ENCODE data around the gene C4BPA.

The C4BPA gene

DNA sequence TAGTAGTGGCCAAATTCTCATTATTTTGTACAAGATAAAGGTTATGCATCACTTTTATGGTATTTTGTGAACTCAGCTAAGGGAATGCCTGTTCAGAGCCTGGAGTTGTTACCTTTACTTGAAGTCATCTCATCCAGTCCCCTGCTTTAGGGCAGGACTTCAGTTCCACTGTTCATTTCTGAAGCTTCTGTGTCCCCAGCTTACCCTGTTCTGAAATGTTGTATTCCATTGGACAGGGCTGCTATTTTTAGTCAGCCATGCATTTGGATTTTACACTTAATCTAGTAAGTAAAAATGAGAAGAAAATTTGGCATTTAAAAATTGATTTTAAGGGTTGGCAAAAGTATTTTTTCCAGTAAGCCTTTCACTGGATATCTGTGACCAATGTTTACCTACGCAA is 27.0 kb upstream of the C4BPA start:
- peaks cover 4% of the 10 kb centered on the region for H3K4me1 ChIP-seq (ENCODE audit: control insufficient read depth, insufficient read depth, low read length)
- peaks cover 0 to 8% of the 10 kb centered on the region in 2 donors for H3K36me3 ChIP-seq (ENCODE audit: control insufficient read depth in 2 of 2, insufficient read depth in 2 of 2, low read length in 2 of 2)
- no peak overlapping the region for H3K4me3 ChIP-seq (ENCODE audit: low read length in 2 of 2)
- no peaks in the 10 kb centered on the region for H3K27me3 ChIP-seq (ENCODE audit: control insufficient read depth in 1 of 2, insufficient read depth in 2 of 2, low read length in 2 of 2)
- no peak overlapping the region for H3K9ac ChIP-seq (ENCODE audit: low read length in 2 of 2)
- no peaks in the 10 kb centered on the region for H3K9me3 ChIP-seq (ENCODE audit: control insufficient read depth in 2 of 2, low read length in 2 of 2)
- H3K27ac ChIP-seq (ENCODE audit: low read length): no peak overlapping the region

GRCh38 chr1:207077470-207078377 is 26.3 kb upstream of the C4BPA start:
- peaks cover 0 to 4% of the 10 kb centered on the region in 2 donors for H3K36me3 ChIP-seq (ENCODE audit: control insufficient read depth in 2 of 2, insufficient read depth in 2 of 2, low read length in 2 of 2)
- no peaks in the 10 kb centered on the region for H3K9me3 ChIP-seq (ENCODE audit: control insufficient read depth in 2 of 2, low read length in 2 of 2)
- no peak overlapping the region for H3K27ac ChIP-seq (ENCODE audit: low read length)
- H3K4me3 ChIP-seq (ENCODE audit: low read length in 2 of 2): no peak overlapping the region
- H3K9ac ChIP-seq (ENCODE audit: low read length in 2 of 2): no peak overlapping the region
- no peaks in the 10 kb centered on the region for H3K27me3 ChIP-seq (ENCODE audit: control insufficient read depth in 1 of 2, insufficient read depth in 2 of 2, low read length in 2 of 2)
- H3K4me1 ChIP-seq (ENCODE audit: control insufficient read depth, insufficient read depth, low read length): peaks cover 4% of the 10 kb centered on the region

- Histone ChIP-seq H3K9ac (ENCODE audit: low read length in 2 of 2) (no peak overlapping the region), H3K27me3 (ENCODE audit: control insufficient read depth in 1 of 2, insufficient read depth in 2 of 2, low read length in 2 of 2) (no peaks in the 10 kb centered on the region), H3K4me1 (ENCODE audit: control insufficient read depth, insufficient read depth, low read length) (peaks cover 4% of the 10 kb centered on the region), H3K9me3 (ENCODE audit: control insufficient read depth in 2 of 2, low read length in 2 of 2) (no peaks in the 10 kb centered on the region), H3K36me3 (ENCODE audit: control insufficient read depth in 2 of 2, insufficient read depth in 2 of 2, low read length in 2 of 2) (peaks cover 0 to 3% of the 10 kb centered on the region in 2 donors), H3K4me3 (ENCODE audit: low read length in 2 of 2) (no peak overlapping the region), H3K27ac (ENCODE audit: low read length) (no peak overlapping the region)
Observed at GRCh38 chr1:207078578-207079132, 25.4 kb upstream of the C4BPA start.

DNA sequence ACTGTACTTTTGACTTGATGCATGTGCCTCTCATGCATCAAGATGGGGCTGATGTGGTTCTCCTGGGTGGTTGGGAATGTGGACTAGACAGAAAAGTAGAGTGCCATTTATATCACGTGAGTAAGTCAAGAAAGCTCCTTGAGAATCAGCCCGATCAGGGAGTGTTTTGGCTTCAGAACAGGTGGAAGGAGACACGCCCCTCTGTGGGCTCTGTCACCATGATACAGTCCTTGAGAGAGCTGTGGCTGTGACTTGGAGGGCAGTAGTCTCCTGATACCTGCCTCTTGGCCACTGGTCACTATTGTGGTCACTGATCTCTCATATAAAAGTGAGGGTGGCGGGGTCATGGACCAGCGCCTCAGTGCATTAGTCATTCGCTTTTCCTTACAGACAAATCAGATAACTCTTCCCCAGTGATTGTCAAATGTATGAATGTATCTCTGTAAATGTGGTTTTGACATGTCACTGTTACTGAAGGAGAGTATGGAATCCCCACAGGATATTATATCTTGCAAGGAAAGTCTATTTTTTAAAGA is 24.3 kb upstream of the C4BPA start:
- no peak overlapping the region for H3K27ac ChIP-seq (ENCODE audit: low read length)
- H3K4me3 ChIP-seq (ENCODE audit: low read length in 2 of 2): no peak overlapping the region
- peaks cover 0 to 3% of the 10 kb centered on the region in 2 donors for H3K36me3 ChIP-seq (ENCODE audit: control insufficient read depth in 2 of 2, insufficient read depth in 2 of 2, low read length in 2 of 2)
- H3K27me3 ChIP-seq (ENCODE audit: control insufficient read depth in 1 of 2, insufficient read depth in 2 of 2, low read length in 2 of 2): no peaks in the 10 kb centered on the region
- H3K4me1 ChIP-seq (ENCODE audit: control insufficient read depth, insufficient read depth, low read length): peaks cover 4% of the 10 kb centered on the region
- H3K9me3 ChIP-seq (ENCODE audit: control insufficient read depth in 2 of 2, low read length in 2 of 2): no peaks in the 10 kb centered on the region
- no peak overlapping the region for H3K9ac ChIP-seq (ENCODE audit: low read length in 2 of 2)

- Histone ChIP-seq H3K4me1 (ENCODE audit: control insufficient read depth, insufficient read depth, low read length) (peaks cover 4% of the 10 kb centered on the region), H3K9ac (ENCODE audit: low read length in 2 of 2) (no peak overlapping the region)
Observed at GRCh38 chr1:207081088-207081487, 22.9 kb upstream of the C4BPA start.

GRCh38 chr1:207081806-207082205 is 22.2 kb upstream of the C4BPA start:
- peaks cover 0 to 3% of the 10 kb centered on the region in 2 donors for H3K36me3 ChIP-seq (ENCODE audit: control insufficient read depth in 2 of 2, insufficient read depth in 2 of 2, low read length in 2 of 2)

More at GRCh38 chr1:207081088-207081487, 22.9 kb upstream of the C4BPA start:
- Histone ChIP-seq H3K27ac (ENCODE audit: low read length) (no peak overlapping the region), H3K9me3 (ENCODE audit: control insufficient read depth in 2 of 2, low read length in 2 of 2) (no peaks in the 10 kb centered on the region), H3K36me3 (ENCODE audit: control insufficient read depth in 2 of 2, insufficient read depth in 2 of 2, low read length in 2 of 2) (peaks cover 0 to 3% of the 10 kb centered on the region in 2 donors), H3K27me3 (ENCODE audit: control insufficient read depth in 1 of 2, insufficient read depth in 2 of 2, low read length in 2 of 2) (no peaks in the 10 kb centered on the region), H3K4me3 (ENCODE audit: low read length in 2 of 2) (no peak overlapping the region)

DNA sequence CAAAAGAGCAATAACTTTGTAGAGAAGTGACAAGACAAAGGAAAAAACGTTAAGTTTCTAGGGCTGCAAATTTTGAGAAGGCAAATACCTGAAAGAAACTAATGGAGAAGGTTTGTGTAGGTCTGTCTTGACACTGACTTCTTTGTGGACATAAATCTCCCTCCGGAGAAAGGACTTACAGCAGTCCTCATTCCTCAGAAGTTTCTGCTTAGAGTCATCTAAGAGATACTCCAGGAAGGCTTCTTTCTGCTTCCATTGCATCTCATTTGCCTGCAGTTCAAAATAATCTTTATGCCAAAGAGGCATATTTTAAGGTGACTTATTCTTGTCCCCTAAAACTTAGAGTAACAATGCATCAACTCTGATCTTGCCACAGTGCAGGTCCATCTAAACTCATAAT is 19.8 kb upstream of the C4BPA start:
- H3K9me3 ChIP-seq (ENCODE audit: control insufficient read depth in 2 of 2, low read length in 2 of 2): no peaks in the 10 kb centered on the region
- no peaks in the 10 kb centered on the region for H3K27me3 ChIP-seq (ENCODE audit: control insufficient read depth in 1 of 2, insufficient read depth in 2 of 2, low read length in 2 of 2)
- no peaks in the 10 kb centered on the region for H3K4me1 ChIP-seq (ENCODE audit: control insufficient read depth, insufficient read depth, low read length)

More at GRCh38 chr1:207081806-207082205, 22.2 kb upstream of the C4BPA start:
- Histone ChIP-seq H3K4me1 (ENCODE audit: control insufficient read depth, insufficient read depth, low read length) (peaks cover 4% of the 10 kb centered on the region), H3K4me3 (ENCODE audit: low read length in 2 of 2) (no peak overlapping the region), H3K27ac (ENCODE audit: low read length) (no peak overlapping the region), H3K9ac (ENCODE audit: low read length in 2 of 2) (no peak overlapping the region), H3K27me3 (ENCODE audit: control insufficient read depth in 1 of 2, insufficient read depth in 2 of 2, low read length in 2 of 2) (no peaks in the 10 kb centered on the region), H3K9me3 (ENCODE audit: control insufficient read depth in 2 of 2, low read length in 2 of 2) (no peaks in the 10 kb centered on the region)

GRCh38 chr1:207084701-207085180 is 19.3 kb upstream of the C4BPA start:
- Histone ChIP-seq H3K4me3 (ENCODE audit: low read length in 2 of 2) (no peak overlapping the region), H3K27ac (ENCODE audit: low read length) (no peak overlapping the region), H3K9me3 (ENCODE audit: control insufficient read depth in 2 of 2, low read length in 2 of 2) (no peaks in the 10 kb centered on the region), H3K9ac (ENCODE audit: low read length in 2 of 2) (no peak overlapping the region), H3K4me1 (ENCODE audit: control insufficient read depth, insufficient read depth, low read length) (no peaks in the 10 kb centered on the region), H3K36me3 (ENCODE audit: control insufficient read depth in 2 of 2, insufficient read depth in 2 of 2, low read length in 2 of 2) (no peaks in the 10 kb centered on the region), H3K27me3 (ENCODE audit: control insufficient read depth in 1 of 2, insufficient read depth in 2 of 2, low read length in 2 of 2) (no peaks in the 10 kb centered on the region)

More for the DNA sequence above, 19.8 kb upstream of the C4BPA start:
- Histone ChIP-seq H3K9ac (ENCODE audit: low read length in 2 of 2) (no peak overlapping the region), H3K36me3 (ENCODE audit: control insufficient read depth in 2 of 2, insufficient read depth in 2 of 2, low read length in 2 of 2) (no peaks in the 10 kb centered on the region), H3K27ac (ENCODE audit: low read length) (no peak overlapping the region), H3K4me3 (ENCODE audit: low read length in 2 of 2) (no peak overlapping the region)

DNA sequence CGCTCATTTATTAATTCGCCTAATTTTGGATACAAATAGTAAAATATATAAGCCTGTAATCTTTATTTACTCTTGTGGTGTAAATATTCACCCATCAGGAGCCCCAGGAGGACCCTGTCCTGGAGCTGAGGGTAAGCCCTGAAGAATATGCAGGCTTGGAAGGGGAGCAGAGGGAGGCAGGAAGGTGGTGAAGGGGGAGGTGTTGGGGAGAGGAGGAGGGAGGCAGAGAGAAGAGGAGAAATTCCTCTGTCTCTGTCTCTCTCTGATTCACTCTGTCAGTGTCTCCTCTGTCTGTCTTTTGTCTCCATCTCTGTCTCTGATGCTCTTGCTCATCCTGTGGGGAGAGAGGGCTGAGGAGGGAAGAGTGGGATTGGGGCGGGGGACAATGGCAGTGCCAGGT is 18.1 kb upstream of the C4BPA start:
- Histone ChIP-seq H3K4me1 (ENCODE audit: control insufficient read depth, insufficient read depth, low read length) (no peaks in the 10 kb centered on the region), H3K27ac (ENCODE audit: low read length) (no peak overlapping the region), H3K9me3 (ENCODE audit: control insufficient read depth in 2 of 2, low read length in 2 of 2) (no peaks in the 10 kb centered on the region), H3K4me3 (ENCODE audit: low read length in 2 of 2) (no peak overlapping the region), H3K27me3 (ENCODE audit: control insufficient read depth in 1 of 2, insufficient read depth in 2 of 2, low read length in 2 of 2) (no peaks in the 10 kb centered on the region), H3K36me3 (ENCODE audit: control insufficient read depth in 2 of 2, insufficient read depth in 2 of 2, low read length in 2 of 2) (no peaks in the 10 kb centered on the region), H3K9ac (ENCODE audit: low read length in 2 of 2) (no peak overlapping the region)

GRCh38 chr1:207088161-207088560 is 15.9 kb upstream of the C4BPA start:
- Histone ChIP-seq H3K9ac (ENCODE audit: low read length in 2 of 2) (no peak overlapping the region), H3K9me3 (ENCODE audit: control insufficient read depth in 2 of 2, low read length in 2 of 2) (no peaks in the 10 kb centered on the region), H3K4me3 (ENCODE audit: low read length in 2 of 2) (no peak overlapping the region), H3K27me3 (ENCODE audit: control insufficient read depth in 1 of 2, insufficient read depth in 2 of 2, low read length in 2 of 2) (no peaks in the 10 kb centered on the region), H3K27ac (ENCODE audit: low read length) (no peak overlapping the region), H3K36me3 (ENCODE audit: control insufficient read depth in 2 of 2, insufficient read depth in 2 of 2, low read length in 2 of 2) (no peaks in the 10 kb centered on the region), H3K4me1 (ENCODE audit: control insufficient read depth, insufficient read depth, low read length) (no peaks in the 10 kb centered on the region)

All from stomach smooth muscle (tissue), 2 donors.